Measurements from ENCODE around the gene ZNF521. TPM values are rescaled to one million over a fixed set of nuclear protein-coding genes. Genes with fewer than 3 reads are reported as not detected.
"Not testable (repeated sequence)": the region's sequence is repeated elsewhere in the genome, so short reads cannot be mapped to it uniquely, and the experiment has no call there.

The ZNF521 gene
- total RNA-seq, 1 donor from 2014 or later: 17.1 TPM

DNA sequence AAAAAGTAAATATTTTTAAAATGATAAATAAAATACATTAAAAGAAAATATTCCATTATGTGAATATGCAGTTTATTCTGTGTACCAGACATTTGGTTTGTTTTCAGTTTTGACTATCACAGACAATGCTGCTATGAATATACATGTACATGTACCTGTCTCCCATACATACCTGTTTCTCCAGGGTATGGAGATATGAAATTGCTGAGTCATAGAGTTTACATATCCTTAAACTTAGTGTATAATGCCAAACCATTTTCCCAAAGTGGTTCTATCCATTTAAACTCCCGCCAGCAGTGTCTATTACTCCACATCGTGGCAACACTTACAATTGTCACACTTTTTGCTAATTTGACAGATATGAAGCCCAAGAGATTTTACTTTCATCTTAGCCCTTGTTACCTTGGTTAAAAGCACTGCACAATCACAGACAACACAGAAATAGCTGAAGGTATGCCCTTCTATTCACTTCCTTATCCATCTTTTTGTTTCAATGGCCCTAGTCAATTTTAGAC is 56.3 kb downstream of the ZNF521 start:
- DNase-seq (ENCODE audit: low spot score in 2 of 2) (no peak), FAIRE-seq (no peak)

DNA sequence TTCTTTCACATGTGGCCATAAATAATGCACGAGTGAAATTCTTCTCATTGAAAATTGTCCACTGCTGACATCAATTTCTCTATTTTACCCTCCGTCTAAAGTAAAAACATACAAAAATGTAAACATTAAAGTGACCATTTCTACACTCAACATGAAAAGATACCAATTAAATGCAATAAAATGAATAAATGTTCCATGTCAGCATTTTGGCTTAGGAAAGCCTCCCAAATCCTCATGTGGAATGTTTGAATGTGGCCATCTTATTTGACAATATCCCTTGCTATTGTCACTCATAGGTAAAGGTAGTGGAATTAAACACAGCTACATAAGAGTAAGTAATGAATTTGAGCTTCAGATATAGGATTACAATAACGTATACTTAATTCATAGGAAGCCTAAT is 60.8 kb downstream of the ZNF521 start:
- FAIRE-seq (no peak), DNase-seq (ENCODE audit: low spot score in 2 of 2) (no peak)

DNA sequence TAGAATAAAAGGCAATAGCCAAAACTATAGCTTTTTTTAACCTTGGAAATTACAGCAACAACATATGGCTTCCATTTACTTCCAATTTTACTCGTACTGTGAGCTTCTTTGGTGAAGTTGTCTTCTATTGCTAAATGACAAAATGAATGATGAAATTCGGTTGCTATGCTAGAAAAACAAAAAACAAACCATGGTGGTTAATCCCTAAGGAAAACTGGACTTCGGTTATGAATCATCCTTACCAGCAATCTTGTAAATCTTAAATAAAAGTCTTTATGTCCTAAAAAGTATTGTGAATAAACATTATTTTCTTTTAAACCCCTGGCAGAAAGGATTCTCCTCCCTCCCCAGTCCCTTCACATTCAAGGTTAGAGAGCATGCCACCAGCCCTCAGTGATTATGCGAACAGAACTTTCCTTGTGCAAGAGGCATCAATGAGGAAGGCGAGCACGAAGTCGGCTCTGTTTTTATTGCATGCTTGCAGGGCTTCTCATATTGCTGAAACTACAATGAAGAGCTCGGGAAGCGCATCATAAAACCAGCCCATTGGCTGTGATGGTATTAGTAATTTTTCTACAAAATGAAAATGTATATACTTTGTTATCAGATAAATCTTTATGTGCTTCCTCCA is 62.9 kb downstream of the ZNF521 start:
- DNase-seq (ENCODE audit: low spot score in 2 of 2) (no peak), FAIRE-seq (no peak)

DNA sequence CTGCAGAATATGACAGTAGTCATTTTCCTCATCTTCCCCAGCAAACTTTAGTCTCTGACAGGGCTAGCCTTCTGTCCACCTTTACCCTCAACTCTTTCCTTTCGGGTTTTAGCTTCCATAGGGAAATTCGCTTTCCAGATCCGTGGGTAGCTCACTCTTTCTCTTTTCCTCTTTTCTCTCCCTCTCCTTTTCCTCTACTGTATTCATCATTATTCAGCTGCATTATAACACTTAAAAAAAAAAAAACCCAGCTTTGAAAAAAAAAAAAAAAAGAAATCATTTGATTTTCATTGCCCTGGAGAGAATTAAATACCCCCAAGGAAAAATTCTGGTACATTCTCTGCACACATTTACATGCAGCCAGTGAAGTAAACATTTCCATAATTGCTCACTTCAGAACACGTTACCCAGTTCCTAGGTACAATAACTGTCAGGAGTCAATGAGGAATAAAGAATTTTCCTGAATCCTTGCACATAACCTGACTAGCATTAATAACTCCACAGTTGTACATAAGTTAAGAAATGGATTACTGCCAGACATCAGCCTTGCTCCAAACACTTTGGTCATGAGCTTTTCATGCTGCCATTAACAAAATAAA is 63.5 kb downstream of the ZNF521 start:
- DNase-seq (ENCODE audit: low spot score in 2 of 2): no peak
- no peak for FAIRE-seq

DNA sequence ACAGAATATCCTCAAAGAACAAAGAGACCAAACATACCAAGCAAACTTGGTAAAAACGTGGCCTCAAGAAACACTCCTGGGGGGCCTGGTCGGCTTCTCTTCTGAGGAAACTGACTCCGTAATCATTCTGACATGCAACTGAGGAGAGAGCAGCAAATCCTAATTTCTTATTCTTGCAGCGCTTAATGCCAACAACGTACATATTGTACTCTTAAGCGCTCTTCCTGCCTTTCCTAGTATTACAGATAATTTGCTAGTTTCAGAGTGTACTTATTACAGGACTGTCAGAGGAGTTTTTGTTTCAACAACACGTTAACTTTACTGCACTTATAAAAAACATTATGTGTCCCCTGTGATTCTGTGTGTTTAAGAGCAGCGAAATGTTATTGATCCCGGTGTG is 64.9 kb downstream of the ZNF521 start:
- FAIRE-seq: no peak
- no peak for DNase-seq (ENCODE audit: low spot score in 2 of 2)

DNA sequence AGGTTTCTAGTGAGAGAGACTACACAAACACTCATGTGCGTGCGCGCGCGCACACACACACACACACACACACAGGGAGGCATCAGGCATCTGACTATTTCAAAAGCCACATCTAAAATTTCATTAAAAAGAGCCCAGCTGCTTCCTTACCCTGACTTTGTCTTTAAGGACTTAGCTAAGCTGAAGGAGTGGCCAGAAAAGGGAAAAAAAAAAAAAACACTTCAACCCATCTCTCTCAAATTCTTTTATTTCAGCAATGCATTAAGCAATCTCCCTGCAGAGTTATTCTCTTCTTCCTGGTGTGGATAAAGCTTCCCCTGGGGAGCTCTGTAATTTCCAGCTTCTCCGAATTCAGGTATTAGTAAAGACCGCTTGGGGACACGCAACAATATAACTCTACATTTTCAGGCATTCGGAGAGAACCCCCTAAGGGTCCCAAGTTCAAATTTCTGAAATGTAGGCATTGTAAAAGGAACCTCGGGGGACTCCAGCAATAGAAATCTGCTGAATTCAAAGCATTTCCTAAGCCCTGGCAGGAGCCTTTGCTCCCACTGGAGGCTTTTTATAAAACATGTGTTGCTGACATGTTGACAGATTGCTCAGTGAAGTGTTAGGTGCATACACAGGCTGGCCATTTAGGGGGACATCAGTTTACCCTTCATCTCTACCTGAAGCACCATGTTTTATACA is 67.0 kb downstream of the ZNF521 start:
- FAIRE-seq (no peak), DNase-seq (ENCODE audit: low spot score in 2 of 2) (no peak)

DNA sequence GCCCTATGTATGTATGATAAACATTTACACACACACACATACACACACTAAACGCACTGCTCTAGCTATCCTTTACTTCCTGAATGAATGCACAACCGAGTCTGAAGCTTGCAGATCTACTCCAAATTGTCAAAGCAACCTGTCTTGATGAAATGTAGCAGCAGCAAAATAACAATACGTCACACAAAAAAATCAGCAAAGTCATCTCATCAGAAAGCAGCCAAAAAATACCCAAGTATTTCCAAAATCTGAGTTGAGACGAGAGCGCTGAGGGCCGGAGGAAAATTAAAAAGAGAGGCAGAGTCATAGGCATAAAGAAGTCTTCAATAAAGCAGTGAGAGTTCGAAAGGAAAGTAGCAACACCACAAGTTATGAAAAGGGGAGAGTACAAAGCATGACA is 67.7 kb downstream of the ZNF521 start:
- FAIRE-seq: no peak
- DNase-seq (ENCODE audit: low spot score in 2 of 2): no peak

DNA sequence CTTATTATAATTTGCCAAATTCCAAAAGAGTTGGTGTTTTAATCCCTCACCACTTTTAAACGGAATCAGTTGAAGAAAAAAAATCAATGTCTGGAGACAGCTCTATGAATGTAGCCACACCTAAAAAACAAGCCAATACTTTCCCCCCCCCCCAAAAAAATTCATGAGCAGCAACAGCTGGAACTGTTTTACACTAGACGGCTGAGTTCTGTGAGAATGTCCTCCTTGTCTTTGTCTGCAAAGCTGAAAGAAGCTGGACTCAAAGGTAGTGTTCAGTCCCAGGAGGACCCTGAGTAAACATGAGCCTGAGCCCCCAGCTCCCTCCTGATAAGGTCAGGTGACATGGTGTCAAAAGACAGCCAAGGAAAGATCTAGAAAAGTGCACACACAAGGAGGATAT is 68.2 kb downstream of the ZNF521 start:
- FAIRE-seq: no peak
- DNase-seq (ENCODE audit: low spot score in 2 of 2): no peak

DNA sequence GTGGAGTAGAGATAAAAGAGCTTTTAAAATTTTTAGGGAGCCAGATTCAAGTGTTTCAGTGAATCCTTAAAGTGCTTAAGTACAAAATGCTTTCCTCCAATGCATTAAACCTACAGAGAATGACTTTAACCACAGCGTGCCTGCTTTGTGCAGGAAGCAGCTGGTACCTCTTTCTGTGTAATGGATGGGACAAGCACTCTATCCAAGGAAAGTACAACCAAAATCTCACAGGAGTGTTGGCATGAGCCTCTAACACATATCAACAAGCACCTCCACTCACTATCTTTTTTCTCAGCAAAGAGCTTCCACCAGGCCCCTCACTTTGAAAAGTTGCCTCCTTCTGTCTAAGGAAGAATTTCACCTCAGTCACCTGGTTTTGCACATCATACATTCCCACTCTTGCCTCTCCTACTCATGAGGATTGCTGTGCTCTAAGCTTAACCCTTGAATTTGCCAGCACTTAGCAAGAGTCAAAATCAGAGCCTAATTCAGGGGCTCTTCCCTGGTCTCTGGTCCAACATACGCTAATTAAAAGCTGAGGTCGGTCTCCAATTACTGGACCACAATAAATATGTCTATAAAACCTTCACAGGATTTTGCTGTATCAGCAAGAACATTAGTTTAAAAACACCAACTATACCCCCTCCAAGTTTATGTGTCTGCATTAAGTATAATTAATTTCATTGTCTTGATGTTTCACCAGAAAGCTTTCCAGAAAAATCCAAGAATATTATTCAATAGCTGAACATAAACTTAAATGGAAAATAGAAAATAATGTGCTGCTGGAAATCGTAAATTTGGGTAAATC is 68.9 kb downstream of the ZNF521 start:
- FAIRE-seq (no peak), DNase-seq (ENCODE audit: low spot score in 2 of 2) (no peak)

DNA sequence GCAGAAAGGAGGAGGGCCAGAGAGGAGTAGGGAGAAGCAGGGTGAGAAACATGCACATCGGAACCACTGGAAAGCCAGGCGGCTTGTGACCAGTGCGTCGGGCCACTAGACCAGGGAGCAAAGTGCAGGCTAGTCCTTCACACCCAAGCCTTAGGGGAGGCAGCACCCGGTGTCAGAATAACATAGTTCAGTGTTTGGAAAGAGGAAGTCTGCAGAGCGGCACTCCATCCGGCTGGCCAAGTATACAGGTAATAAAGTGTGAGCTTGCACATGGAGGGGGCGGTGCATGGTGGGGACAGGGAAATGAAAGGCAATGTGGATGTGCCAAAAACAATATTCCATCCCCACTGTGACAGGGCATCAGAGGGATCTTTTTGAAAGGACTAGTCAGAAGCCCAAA is 69.7 kb downstream of the ZNF521 start:
- DNase-seq (ENCODE audit: low spot score in 2 of 2) (no peak), FAIRE-seq (no peak)

DNA sequence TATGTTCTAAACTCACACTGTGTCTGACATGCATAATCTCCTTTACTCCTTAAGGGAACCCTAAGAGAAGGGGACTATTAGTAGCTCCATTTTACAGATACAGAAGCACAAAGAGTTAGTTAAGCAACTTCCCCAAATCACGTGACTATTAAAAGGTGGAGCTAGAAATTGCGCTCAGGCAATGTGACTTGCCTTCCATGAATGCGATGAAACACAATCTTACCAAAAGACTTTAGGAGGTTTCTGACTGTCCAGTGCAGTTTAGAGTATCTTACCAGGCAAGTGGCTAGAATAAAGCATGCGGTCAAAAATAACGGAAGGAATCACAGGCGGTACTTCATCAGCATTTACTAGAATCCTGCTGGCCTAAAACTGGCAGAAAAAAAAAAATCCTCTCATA is 70.4 kb downstream of the ZNF521 start:
- DNase-seq (ENCODE audit: low spot score in 2 of 2) (no peak), FAIRE-seq (no peak)

DNA sequence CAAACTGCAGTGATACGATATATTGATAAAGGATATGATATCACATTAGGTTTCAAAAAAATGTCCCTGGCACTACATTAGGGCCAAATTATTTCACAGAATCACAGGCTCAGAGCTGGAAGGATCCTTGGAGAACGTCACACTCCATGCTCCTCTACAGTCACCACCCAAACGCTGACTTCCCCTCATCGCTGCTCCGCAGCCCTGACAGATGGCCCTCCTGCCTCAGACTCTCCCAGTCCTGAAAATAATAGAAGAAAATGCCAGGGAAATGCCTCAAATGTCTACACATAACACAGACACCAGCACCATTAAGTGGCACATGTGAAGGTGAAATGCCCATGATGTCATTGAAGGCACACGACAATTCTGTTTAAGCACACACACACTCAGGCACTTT is 72.0 kb downstream of the ZNF521 start:
- DNase-seq (ENCODE audit: low spot score in 2 of 2): no peak
- FAIRE-seq: no peak

DNA sequence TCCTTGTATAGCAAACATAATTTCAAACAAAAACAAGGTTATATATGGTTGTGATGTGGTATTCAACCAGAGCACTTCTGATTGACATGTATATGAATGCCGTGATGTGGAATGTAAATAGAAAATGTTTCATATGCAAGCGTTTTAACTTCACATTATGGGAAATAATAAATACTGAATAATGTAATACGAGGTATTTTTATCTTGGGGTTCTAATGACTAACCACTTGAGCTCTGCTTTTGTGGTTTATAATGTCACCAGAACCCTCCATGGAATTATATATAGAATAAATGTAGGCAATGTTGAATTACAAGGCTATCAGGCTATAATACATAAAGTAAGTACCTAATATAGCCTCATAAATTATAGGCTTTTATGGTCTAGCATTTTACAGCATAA is 72.4 kb downstream of the ZNF521 start:
- DNase-seq (ENCODE audit: low spot score in 2 of 2) (no peak), FAIRE-seq (no peak)

DNA sequence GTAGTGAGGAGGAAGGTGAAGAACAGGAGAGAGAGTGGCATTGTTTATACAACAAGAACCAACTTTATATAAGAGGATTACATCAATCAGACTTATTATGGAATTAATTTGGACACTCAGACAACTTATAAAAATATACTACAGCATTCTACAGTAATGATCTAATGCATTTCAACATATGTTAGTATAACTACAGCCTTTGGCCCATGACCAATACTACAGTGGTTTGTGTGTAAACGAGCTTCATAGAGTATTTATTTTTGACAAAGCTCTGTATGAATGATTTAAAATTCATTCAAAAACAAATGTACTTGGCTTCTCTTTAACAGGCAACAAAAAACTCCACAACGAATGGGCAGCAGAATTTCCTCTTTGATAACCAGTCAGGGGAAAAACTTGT is 72.8 kb downstream of the ZNF521 start:
- FAIRE-seq: no peak
- no peak for DNase-seq (ENCODE audit: low spot score in 2 of 2)

DNA sequence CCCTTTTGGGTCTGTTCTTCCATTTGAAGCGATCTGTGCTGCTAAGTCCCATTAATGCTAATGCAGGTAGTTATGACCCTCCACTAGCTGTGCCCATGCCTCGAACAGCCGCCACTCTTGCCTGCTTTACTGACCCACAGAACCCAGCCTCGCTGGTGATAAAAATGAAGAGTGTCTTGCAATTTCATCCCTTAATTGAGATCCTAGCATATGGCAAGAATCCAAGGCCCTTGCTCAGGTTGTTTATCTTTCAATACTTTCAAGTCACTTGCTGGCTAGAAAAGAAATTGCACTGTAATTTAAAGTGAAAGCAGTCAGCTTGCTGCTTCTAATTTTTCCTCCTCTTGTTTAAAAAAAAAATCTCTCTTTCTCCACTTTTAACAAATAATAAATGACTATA is 73.6 kb downstream of the ZNF521 start:
- no peak for FAIRE-seq
- no peak for DNase-seq (ENCODE audit: low spot score in 2 of 2)

DNA sequence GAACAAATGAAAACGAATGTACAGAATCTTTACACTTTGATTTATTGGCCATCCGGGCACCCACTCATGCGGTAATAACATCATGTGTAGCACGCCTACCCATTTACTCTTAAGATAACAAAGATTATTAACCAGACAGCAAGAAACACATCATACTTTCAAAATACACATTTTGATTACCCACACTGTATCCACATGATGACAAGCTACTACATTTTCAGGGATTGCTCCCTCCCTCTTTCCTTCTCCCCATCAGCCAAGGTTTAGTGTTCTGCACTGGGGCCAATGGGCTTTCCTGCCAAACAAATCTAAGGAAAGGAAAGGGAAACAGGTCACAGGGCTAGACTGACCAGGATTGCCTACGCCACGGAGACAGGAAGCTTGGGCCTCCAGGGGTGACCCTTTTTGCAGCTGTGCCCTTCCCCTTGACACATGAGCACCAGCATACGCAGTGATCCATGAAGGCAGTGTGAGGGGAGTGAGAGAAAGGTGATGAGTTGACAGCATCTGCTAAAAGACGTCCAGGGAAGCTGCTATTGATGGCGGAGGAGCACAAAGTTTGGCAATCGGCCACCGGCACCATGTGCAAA is 76.5 kb downstream of the ZNF521 start:
- FAIRE-seq (no peak), DNase-seq (ENCODE audit: low spot score in 2 of 2) (no peak)

DNA sequence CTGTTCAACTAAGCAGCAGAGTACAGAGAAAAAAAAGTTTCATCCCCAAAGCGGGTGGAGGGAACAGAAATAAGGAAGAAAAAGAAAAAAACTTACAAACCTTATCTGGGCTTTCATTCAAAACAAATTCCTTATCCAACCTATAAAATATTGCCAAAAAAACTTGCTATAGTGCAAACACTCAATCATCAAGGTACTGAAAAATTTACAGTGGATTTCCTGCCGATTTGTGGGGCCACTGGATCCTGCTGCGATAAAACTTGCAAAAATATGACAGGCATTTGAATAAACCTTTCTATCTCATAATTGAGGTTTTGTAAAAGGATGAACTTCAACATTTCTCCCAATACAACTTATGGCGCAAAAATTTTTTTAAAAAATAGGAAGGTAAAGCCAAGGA is 77.0 kb downstream of the ZNF521 start:
- no peak for DNase-seq (ENCODE audit: low spot score in 2 of 2)
- FAIRE-seq: no peak

DNA sequence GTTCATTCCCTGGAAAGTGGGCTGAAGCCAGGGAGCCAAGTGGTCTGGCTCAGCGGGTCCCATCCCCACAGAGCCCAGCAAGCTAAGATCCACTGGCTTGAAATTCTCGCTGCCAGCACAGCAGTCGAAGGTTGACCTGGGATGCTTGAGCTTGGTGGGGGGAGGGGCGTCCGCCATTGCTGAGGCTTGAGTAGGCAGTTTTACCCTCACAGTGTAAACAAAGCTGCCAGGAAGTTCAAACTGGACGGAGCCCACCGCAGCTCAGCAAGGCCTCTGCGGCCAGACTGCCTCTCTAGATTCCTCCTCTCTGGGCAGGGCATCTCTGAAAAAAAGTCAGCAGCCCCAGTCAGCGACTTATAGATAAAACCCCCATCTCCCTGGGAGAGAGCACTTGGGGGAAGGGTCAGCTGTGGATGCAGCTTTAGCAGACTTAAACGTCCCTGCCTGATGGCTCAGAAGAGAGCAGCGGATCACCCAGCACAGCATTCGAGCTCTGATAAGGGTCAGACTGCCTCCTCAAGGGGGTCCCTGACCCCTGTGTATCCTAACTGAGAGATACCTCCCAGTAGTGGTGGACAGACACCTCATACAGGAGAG is 84.9 kb downstream of the ZNF521 start:
- DNase-seq (ENCODE audit: low spot score in 2 of 2); FAIRE-seq: not testable (repeated sequence)

DNA sequence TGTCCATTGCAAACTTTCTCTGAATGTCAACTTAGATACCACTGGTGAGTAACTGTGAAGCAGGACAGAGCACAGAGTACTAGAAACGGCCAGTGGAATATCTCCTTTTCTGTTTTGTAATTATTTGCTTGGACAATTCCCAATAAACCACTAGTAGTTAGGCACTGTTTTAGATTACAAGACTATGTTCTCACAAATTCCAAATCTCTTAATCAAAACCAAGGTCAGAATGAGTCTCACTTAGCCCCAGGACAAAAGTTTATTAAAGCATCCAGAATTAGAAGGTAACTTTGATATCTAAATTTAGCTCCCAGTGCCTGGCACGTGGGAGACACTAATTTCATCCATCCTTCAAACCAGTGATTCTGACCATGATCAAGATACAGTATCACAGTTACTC is 89.0 kb downstream of the ZNF521 start:
- DNase-seq (ENCODE audit: low spot score in 2 of 2) (no peak), FAIRE-seq (no peak)

DNA sequence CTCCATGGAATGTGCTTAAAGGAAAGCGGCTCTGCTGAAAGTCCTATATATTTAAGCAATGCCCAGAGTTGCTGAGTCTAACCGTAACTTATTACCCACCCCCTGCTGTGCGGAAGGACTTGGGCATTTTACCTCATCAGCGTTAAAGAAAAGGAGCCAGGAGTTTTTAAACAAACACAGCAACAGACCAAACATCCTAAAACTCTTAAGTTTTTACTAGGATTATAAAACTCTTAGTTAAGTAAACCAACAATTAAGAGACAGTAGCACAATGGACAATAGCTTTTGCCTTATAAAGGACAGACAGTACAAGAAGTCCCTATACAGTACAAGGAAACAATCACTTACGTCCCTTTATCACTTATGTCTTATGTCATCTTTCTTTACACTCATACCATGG is 90.2 kb downstream of the ZNF521 start:
- no peak for FAIRE-seq
- no peak for DNase-seq (ENCODE audit: low spot score in 2 of 2)
